Astrocyte (in vitro differentiated cells and primary cell): ENCODE results near the gene GRAP.

Source experiments
- CTCF ChIP-seq: IDR thresholded peaks from 2 replicates; pipeline ENCODE4 v1.5.1; 2011; ENCODE audit warnings: low read depth, mild to moderate bottlenecking, inconsistent platforms, low read length, moderate library complexity; ENCODE audit not compliant: insufficient read depth
- EZH2 ChIP-seq: IDR thresholded peaks from 2 replicates; pipeline ENCODE4 v1.6.1; 2012; ENCODE audit warnings: mild to moderate bottlenecking, low read length, inconsistent platforms; ENCODE audit not compliant: insufficient read depth

- TF ChIP-seq CTCF (no peak), EZH2 (no peak)
Observed at GRCh38 chr17:18976201-18976600, 70.6 kb downstream of the GRAP start.
